Endothelial cell of umbilical vein (primary cell): Measurements from ENCODE around the gene SEMA4C.

Experiments used
- EZH2 ChIP-seq: IDR thresholded peaks from 2 replicates; pipeline ENCODE4 v1.6.1; 2012; ENCODE audit warnings: borderline replicate concordance, low read depth, mild to moderate bottlenecking, moderate library complexity, low read length, inconsistent platforms; ENCODE audit not compliant: severe bottlenecking
- FOS ChIP-seq: IDR thresholded peaks from 2 replicates; pipeline ENCODE4 v1.6.1; 2011; ENCODE audit warnings: mild to moderate bottlenecking, low read length, moderate library complexity, borderline replicate concordance; ENCODE audit not compliant: insufficient read depth
- POLR2A ChIP-seq: IDR thresholded peaks from 2 replicates; pipeline ENCODE4 v1.6.1; 2012; ENCODE audit warnings: low read depth, mild to moderate bottlenecking, control low read depth, low read length
- POLR2AphosphoS5 ChIP-seq: IDR thresholded peaks from 2 replicates; pipeline ENCODE4 v1.6.1; 2012; ENCODE audit warnings: low read depth, mild to moderate bottlenecking, control low read depth, low read length, moderate library complexity; ENCODE audit not compliant: insufficient read depth
- TF ChIP-seq, protein P1 (sequence below), 2 donors: IDR thresholded peaks; 1 replicate in 1 of 2; 2 replicates in 1 of 2; pipeline ENCODE4 v1.5.1; 2011; ENCODE audit warnings: low read length in 2 of 2, mild to moderate bottlenecking in 2 of 2, moderate library complexity in 2 of 2, control low read depth in 1 of 2, inconsistent platforms in 1 of 2, low read depth in 1 of 2; ENCODE audit not compliant: insufficient read depth in 1 of 2; ENCODE audit errors: extremely low read depth in 1 of 2
- TF ChIP-seq, protein P2 (sequence below): IDR thresholded peaks from 2 replicates; pipeline ENCODE4 v1.6.1; 2011; ENCODE audit not compliant: insufficient read depth, insufficient read length

- no peak for TF ChIP-seq POLR2A
- no peak for TF ChIP-seq POLR2AphosphoS5
- TF ChIP-seq, protein P1, sequence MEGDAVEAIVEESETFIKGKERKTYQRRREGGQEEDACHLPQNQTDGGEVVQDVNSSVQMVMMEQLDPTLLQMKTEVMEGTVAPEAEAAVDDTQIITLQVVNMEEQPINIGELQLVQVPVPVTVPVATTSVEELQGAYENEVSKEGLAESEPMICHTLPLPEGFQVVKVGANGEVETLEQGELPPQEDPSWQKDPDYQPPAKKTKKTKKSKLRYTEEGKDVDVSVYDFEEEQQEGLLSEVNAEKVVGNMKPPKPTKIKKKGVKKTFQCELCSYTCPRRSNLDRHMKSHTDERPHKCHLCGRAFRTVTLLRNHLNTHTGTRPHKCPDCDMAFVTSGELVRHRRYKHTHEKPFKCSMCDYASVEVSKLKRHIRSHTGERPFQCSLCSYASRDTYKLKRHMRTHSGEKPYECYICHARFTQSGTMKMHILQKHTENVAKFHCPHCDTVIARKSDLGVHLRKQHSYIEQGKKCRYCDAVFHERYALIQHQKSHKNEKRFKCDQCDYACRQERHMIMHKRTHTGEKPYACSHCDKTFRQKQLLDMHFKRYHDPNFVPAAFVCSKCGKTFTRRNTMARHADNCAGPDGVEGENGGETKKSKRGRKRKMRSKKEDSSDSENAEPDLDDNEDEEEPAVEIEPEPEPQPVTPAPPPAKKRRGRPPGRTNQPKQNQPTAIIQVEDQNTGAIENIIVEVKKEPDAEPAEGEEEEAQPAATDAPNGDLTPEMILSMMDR (IDR thresholded peaks at IDR 0.05; ENCODE audit: extremely low read depth in 1 of 2, insufficient read depth in 1 of 2, low read depth in 1 of 2, low read length in 2 of 2): no peak
- TF ChIP-seq, protein P2, sequence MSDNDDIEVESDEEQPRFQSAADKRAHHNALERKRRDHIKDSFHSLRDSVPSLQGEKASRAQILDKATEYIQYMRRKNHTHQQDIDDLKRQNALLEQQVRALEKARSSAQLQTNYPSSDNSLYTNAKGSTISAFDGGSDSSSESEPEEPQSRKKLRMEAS: no peak
- no peak for TF ChIP-seq FOS
- TF ChIP-seq EZH2: no peak
Measured at GRCh38 chr2:96860065-96861029, 9.5 kb downstream of the SEMA4C start.
